GM23338 (cell line): ENCODE results near the gene ITGA2.

ENCODE experiments used
- CREB1 ChIP-seq: fragments of 250-450 bp; sonication (Bioruptor Pico); IDR thresholded peaks from 2 replicates; pipeline ENCODE4 v1.5.0; 2020; ENCODE audit warnings: low read depth, mild to moderate bottlenecking, moderate library complexity
- CTCF ChIP-seq, 2 experiments: fragments of 200-600 bp in 1 of 2; sonication (generic) in 1 of 2; conservative IDR thresholded peaks; 2 replicates each; pipeline versions ENCODE4 v1.5.1 to v1.6.1; 2016 to 2017; ENCODE audit warnings: antibody characterized with exemption in 2 of 2, low read depth in 2 of 2, mild to moderate bottlenecking in 2 of 2, moderate library complexity in 1 of 2
- EZH2 ChIP-seq: fragments of 200-600 bp; sonication (generic); IDR thresholded peaks from one replicate; pipeline ENCODE4 v1.8.0; 2017; ENCODE audit warnings: antibody characterized with exemption, mild to moderate bottlenecking, low read depth; ENCODE audit not compliant: unreplicated experiment
- EZH2phosphoT487 ChIP-seq: fragments of 200-600 bp; sonication (generic); IDR thresholded peaks from one replicate; pipeline ENCODE4 v1.8.1; 2018; ENCODE audit warnings: antibody characterized with exemption; ENCODE audit not compliant: unreplicated experiment
- JUNB ChIP-seq: IDR thresholded peaks from one replicate; pipeline ENCODE4 v1.6.1; 2016; ENCODE audit warnings: antibody characterized with exemption; ENCODE audit not compliant: unreplicated experiment
- POLR2AphosphoS5 ChIP-seq: IDR thresholded peaks from 2 replicates; pipeline ENCODE4 v1.6.1; 2016; ENCODE audit warnings: antibody characterized with exemption, low read depth
- ZNF114 ChIP-seq: fragments of 250-450 bp; sonication (Bioruptor Pico); IDR thresholded peaks from 2 replicates; pipeline ENCODE4 v1.5.0; 2020; ENCODE audit warnings: mild to moderate bottlenecking, moderate library complexity
- ZNF331 ChIP-seq: fragments of 250-450 bp; sonication (Bioruptor Pico); IDR thresholded peaks from 2 replicates; pipeline ENCODE4 v1.5.0; 2020; ENCODE audit warnings: low read depth, mild to moderate bottlenecking, moderate library complexity
- TF ChIP-seq, protein P1 (sequence below): IDR thresholded peaks from 2 replicates; pipeline ENCODE4 v1.6.1; 2016; ENCODE audit warnings: antibody characterized with exemption

DNA sequence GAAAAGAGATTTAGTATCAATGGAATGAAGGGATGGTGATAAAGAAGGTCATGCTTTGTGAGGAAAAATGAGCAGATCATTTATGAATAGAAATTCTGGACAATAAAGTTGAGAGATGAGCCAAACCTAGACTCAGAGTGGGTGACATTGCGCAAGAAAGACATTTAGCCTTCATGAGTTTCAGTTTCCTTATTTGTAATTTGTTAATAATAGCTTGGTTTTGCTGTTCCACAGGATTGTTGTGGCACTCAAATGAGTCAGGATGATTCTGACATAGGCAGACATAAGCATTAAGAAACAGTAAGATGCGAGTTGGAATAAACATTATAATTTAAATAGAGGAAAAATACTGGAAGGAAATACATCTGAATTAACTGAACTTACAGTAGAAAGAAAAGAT is 34.8 kb downstream of the ITGA2 start:
- TF ChIP-seq, protein P1, sequence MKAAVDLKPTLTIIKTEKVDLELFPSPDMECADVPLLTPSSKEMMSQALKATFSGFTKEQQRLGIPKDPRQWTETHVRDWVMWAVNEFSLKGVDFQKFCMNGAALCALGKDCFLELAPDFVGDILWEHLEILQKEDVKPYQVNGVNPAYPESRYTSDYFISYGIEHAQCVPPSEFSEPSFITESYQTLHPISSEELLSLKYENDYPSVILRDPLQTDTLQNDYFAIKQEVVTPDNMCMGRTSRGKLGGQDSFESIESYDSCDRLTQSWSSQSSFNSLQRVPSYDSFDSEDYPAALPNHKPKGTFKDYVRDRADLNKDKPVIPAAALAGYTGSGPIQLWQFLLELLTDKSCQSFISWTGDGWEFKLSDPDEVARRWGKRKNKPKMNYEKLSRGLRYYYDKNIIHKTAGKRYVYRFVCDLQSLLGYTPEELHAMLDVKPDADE: no peak
- no peak for TF ChIP-seq POLR2AphosphoS5
- TF ChIP-seq CTCF (conservative IDR thresholded peaks at IDR 0.05; ENCODE audit: low read depth in 2 of 2): no peak
- no peak for TF ChIP-seq EZH2
- TF ChIP-seq JUNB: no peak
- TF ChIP-seq EZH2phosphoT487: no peak
- no peak for TF ChIP-seq CREB1 (CRISPR knock-in tag)
- no peak for TF ChIP-seq ZNF331 (CRISPR knock-in tag)
- no peak for TF ChIP-seq ZNF114 (CRISPR knock-in tag)
